Right lobe of liver (tissue), 4 donors: Measurements from ENCODE around the gene RGPD5.
"Not testable (repeated sequence)": the region's sequence is repeated elsewhere in the genome, so short reads cannot be mapped to it uniquely, and the experiment has no call there.

Source experiments
- POLR2A ChIP-seq: fragments of 450-650 bp; IDR thresholded peaks from one replicate; pipeline ENCODE4 v1.6.1; 2017; ENCODE audit warnings: antibody characterized with exemption, mild to moderate bottlenecking
- TF ChIP-seq, protein P1 (sequence below), 4 donors: fragments of 200-600 bp in 3 of 4; fragments of 450-650 bp in 1 of 4; IDR thresholded peaks; one replicate each; pipeline versions ENCODE4 v1.5.1 to v1.8.0; 2016 to 2022; ENCODE audit warnings: antibody characterized with exemption in 4 of 4, mild to moderate bottlenecking in 2 of 4
- donor health status: DM: no; HTN: no; CAD: no.
- donor health status: DM: no; HTN: no; CAD: no.
- donor health status: DM: no; HTN: yes; CAD: no.

DNA sequence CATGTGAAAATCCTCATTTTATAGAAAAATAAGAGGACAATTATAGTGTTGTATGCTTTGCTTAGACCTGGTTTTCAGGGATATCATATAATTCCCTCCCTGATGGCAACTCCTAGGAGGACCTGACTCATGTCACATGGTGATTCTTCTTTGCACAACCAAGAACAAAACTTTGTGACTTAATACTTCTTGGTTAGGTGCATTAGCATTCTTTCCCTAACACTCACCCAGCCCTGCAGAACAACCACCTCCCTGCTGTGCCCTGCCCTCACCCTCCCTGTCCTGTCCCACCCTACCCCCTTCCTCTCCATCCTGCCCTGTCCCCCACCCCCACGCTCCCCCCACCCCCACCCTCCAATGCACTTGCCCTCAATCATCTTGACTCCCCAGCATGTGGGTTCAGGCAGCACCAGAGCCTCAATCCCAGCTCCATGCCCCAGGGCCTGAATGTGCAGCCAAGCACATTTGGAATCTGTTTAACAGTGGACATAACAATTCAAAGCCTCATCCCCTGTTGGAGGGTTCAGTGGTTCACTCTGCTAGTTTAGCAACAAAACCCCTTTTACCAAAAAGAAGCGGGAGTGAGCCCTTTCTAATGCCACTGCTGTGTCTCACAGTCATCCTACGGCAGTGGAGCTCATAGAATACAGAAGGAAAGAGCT lies 36.8 kb upstream of the RGPD5 start:
- TF ChIP-seq, protein P1, sequence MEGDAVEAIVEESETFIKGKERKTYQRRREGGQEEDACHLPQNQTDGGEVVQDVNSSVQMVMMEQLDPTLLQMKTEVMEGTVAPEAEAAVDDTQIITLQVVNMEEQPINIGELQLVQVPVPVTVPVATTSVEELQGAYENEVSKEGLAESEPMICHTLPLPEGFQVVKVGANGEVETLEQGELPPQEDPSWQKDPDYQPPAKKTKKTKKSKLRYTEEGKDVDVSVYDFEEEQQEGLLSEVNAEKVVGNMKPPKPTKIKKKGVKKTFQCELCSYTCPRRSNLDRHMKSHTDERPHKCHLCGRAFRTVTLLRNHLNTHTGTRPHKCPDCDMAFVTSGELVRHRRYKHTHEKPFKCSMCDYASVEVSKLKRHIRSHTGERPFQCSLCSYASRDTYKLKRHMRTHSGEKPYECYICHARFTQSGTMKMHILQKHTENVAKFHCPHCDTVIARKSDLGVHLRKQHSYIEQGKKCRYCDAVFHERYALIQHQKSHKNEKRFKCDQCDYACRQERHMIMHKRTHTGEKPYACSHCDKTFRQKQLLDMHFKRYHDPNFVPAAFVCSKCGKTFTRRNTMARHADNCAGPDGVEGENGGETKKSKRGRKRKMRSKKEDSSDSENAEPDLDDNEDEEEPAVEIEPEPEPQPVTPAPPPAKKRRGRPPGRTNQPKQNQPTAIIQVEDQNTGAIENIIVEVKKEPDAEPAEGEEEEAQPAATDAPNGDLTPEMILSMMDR (IDR thresholded peaks at IDR 0.05): not testable (repeated sequence)
- not testable (repeated sequence) for TF ChIP-seq POLR2A
